ENCODE measurements around the gene ABCC12. TPM values are rescaled to one million over a fixed set of nuclear protein-coding genes. Genes with fewer than 3 reads are reported as not detected.

ABCC12 gene
- total RNA-seq, 1 experiment from 2014 or later, result not detected

DNA sequence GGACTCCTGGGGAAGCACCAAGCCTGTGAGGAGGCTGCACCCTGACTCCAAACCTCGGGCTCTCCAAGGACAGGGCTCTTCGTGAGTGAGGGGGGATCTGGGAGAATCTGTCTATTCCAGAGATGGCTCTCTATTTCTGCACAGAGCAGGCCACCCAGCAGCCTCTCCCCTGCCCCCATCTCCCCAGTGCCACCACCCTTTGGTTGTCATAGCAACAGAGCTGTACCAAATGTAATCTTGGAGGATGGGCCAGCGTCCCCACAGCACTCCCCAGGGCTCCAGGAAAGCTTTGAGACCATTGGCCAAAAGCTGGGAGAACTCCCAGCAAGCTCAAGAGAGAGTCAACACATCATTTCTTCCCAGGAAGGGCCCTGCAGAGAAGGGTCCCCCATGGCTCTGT, 49.3 kb downstream of the ABCC12 start:
- ChIA-PET POLR2A (no interaction called here), RAD21 (ENCODE audit: low non-redundant PET in 1 of 2, low total read pairs in 2 of 2, uncharacterized antibody in 2 of 2, unreplicated experiment in 2 of 2) (no interaction called here), CTCF (no interaction called here)
- no TSS peak for BruUV-seq (replicated peaks)
- no peak for DNase-seq (ENCODE audit: low read depth, low spot score)
- H3K27me3 ChIP-seq (ENCODE audit: insufficient read depth, low read length), result peaks cover 35% of the 10 kb centered on the region
- H3K27ac ChIP-seq (ENCODE audit: low read depth, low read length), result no peak overlapping the region
- H3K9me3 ChIP-seq (ENCODE audit: control insufficient read depth in 1 of 2, insufficient read depth in 1 of 2, low read depth in 1 of 2, low read length in 2 of 2), result no peaks in the 10 kb centered on the region
- no peak overlapping the region for H2AFZ ChIP-seq (ENCODE audit: low read depth, low read length, poor library complexity, severe bottlenecking)
- no peak for ATAC-seq
- H4K20me1 ChIP-seq (ENCODE audit: insufficient read depth), result no peaks in the 10 kb centered on the region
- intact Hi-C loops (cut with micrococcal nuclease), result no loop called here
- no peak overlapping the region for H3K9ac ChIP-seq (ENCODE audit: low read length)
- no peak overlapping the region for H3K4me3 ChIP-seq (replicated peaks in 1 of 2; ENCODE audit: low read depth in 1 of 2, low read length in 2 of 2)
- H3K4me2 ChIP-seq (ENCODE audit: low read length), result no peak overlapping the region
- no peaks in the 10 kb centered on the region for H3K9me2 ChIP-seq (ENCODE audit: insufficient read depth)
- no peaks in the 10 kb centered on the region for H3K36me3 ChIP-seq (ENCODE audit: control insufficient read depth in 1 of 2, insufficient read depth in 2 of 2, low read length in 2 of 2)
- TF ChIP-seq CBX3 (IDR thresholded peaks at IDR 0.05; ENCODE audit: low read depth) (no peak), POLR2A (IDR thresholded peaks at IDR 0.05; ENCODE audit: borderline replicate concordance, extremely low read depth, insufficient read depth, insufficient read length) (no peak), JUND (IDR thresholded peaks at IDR 0.05) (no peak), POLR2AphosphoS5 (IDR thresholded peaks at IDR 0.05; ENCODE audit: low read depth, low read length) (no peak), MAX (IDR thresholded peaks at IDR 0.05) (no peak), TCF7L2 (IDR thresholded peaks at IDR 0.05; ENCODE audit: borderline replicate concordance, extremely low read depth, insufficient read depth, insufficient read length) (no peak), YY1 (IDR thresholded peaks at IDR 0.05; ENCODE audit: extremely low read depth, insufficient replicate concordance, low read depth, low read length) (no peak), ELF1 (IDR thresholded peaks at IDR 0.05; ENCODE audit: borderline replicate concordance, low read depth) (no peak), EZH2 (IDR thresholded peaks at IDR 0.05) (no peak)
- TF ChIP-seq, protein P1, sequence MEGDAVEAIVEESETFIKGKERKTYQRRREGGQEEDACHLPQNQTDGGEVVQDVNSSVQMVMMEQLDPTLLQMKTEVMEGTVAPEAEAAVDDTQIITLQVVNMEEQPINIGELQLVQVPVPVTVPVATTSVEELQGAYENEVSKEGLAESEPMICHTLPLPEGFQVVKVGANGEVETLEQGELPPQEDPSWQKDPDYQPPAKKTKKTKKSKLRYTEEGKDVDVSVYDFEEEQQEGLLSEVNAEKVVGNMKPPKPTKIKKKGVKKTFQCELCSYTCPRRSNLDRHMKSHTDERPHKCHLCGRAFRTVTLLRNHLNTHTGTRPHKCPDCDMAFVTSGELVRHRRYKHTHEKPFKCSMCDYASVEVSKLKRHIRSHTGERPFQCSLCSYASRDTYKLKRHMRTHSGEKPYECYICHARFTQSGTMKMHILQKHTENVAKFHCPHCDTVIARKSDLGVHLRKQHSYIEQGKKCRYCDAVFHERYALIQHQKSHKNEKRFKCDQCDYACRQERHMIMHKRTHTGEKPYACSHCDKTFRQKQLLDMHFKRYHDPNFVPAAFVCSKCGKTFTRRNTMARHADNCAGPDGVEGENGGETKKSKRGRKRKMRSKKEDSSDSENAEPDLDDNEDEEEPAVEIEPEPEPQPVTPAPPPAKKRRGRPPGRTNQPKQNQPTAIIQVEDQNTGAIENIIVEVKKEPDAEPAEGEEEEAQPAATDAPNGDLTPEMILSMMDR (IDR thresholded peaks at IDR 0.05 in 2 of 3, conservative IDR thresholded peaks at IDR 0.05 in 1 of 3; ENCODE audit: borderline replicate concordance in 1 of 3, insufficient read depth in 1 of 3, low read depth in 2 of 3, low read length in 2 of 3), result no peak
- TF ChIP-seq, protein P2, sequence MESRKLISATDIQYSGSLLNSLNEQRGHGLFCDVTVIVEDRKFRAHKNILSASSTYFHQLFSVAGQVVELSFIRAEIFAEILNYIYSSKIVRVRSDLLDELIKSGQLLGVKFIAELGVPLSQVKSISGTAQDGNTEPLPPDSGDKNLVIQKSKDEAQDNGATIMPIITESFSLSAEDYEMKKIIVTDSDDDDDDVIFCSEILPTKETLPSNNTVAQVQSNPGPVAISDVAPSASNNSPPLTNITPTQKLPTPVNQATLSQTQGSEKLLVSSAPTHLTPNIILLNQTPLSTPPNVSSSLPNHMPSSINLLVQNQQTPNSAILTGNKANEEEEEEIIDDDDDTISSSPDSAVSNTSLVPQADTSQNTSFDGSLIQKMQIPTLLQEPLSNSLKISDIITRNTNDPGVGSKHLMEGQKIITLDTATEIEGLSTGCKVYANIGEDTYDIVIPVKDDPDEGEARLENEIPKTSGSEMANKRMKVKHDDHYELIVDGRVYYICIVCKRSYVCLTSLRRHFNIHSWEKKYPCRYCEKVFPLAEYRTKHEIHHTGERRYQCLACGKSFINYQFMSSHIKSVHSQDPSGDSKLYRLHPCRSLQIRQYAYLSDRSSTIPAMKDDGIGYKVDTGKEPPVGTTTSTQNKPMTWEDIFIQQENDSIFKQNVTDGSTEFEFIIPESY (IDR thresholded peaks at IDR 0.05; ENCODE audit: extremely low read depth, insufficient replicate concordance, low read length), result no peak
- H3K4me1 ChIP-seq (ENCODE audit: control insufficient read depth in 1 of 2, insufficient read depth in 2 of 2, low read length in 2 of 2), result no peaks in the 10 kb centered on the region
- no peaks in the 10 kb centered on the region for H3K79me2 ChIP-seq (ENCODE audit: insufficient read depth, low read length)

Other genes starting within 250 kb of the ABCC12 start
- 46.8 TPM for gene LONP2, start 88.3 kb upstream of the ABCC12 start, total RNA-seq (2021; ENCODE audit: unreplicated experiment)
- gene ABCC11, start 91.5 kb upstream of the ABCC12 start, total RNA-seq (2021; ENCODE audit: unreplicated experiment), result 0.54 TPM
- gene SIAH1, start 229.4 kb upstream of the ABCC12 start, total RNA-seq (2021; ENCODE audit: unreplicated experiment), result 22.7 TPM

Data from HCT116 (cell line).